HEK293T (cell line): ENCODE results near the gene PALLD.

ENCODE experiments used
- BHLHE40 ChIP-seq: fragments of 450-650 bp; IDR thresholded peaks from 2 replicates; pipeline ENCODE4 v1.6.1; 2016; ENCODE audit warnings: mild to moderate bottlenecking, moderate library complexity, borderline replicate concordance
- CTBP1 ChIP-seq: fragments of 450-650 bp; IDR thresholded peaks from 2 replicates; pipeline ENCODE4 v1.6.1; 2016; ENCODE audit warnings: borderline replicate concordance
- ELF4 ChIP-seq: fragments of 450-650 bp; IDR thresholded peaks from 2 replicates; pipeline ENCODE4 v1.6.1; 2017; ENCODE audit warnings: antibody characterized with exemption
- FOXA1 ChIP-seq: fragments of 450-650 bp; IDR thresholded peaks from 2 replicates; pipeline ENCODE4 v1.6.1; 2016; ENCODE audit warnings: mild to moderate bottlenecking
- FOXK2 ChIP-seq: fragments of 450-650 bp; IDR thresholded peaks from 2 replicates; pipeline ENCODE4 v1.6.1; 2016; ENCODE audit warnings: mild to moderate bottlenecking
- FOXM1 ChIP-seq: fragments of 450-650 bp; IDR thresholded peaks from 2 replicates; pipeline ENCODE4 v1.6.1; 2017; ENCODE audit warnings: mild to moderate bottlenecking, borderline replicate concordance
- HDGF ChIP-seq: fragments of 450-650 bp; IDR thresholded peaks from 2 replicates; pipeline ENCODE4 v1.6.1; 2017; ENCODE audit warnings: antibody characterized with exemption, borderline replicate concordance
- L3MBTL2 ChIP-seq: fragments of 450-650 bp; conservative IDR thresholded peaks from 2 replicates; pipeline ENCODE4 v1.6.1; 2016; ENCODE audit warnings: mild to moderate bottlenecking
- NFRKB ChIP-seq: fragments of 450-650 bp; IDR thresholded peaks from 2 replicates; pipeline ENCODE4 v1.6.1; 2016; ENCODE audit warnings: mild to moderate bottlenecking, moderate library complexity
- SP1 ChIP-seq: fragments of 450-650 bp; IDR thresholded peaks from 2 replicates; pipeline ENCODE4 v1.6.1; 2017
- SUZ12 ChIP-seq: fragments of 450-650 bp; IDR thresholded peaks from 2 replicates; pipeline ENCODE4 v1.6.1; 2016; ENCODE audit warnings: mild to moderate bottlenecking
- ZNF384 ChIP-seq: fragments of 450-650 bp; IDR thresholded peaks from 2 replicates; pipeline ENCODE4 v1.6.1; 2016
- TF ChIP-seq, protein P1 (sequence below): fragments of 450-650 bp; IDR thresholded peaks from 2 replicates; pipeline ENCODE4 v1.6.1; 2016

- TF ChIP-seq FOXM1, result no peak
- no peak for TF ChIP-seq CTBP1
- no peak for TF ChIP-seq SUZ12
- no peak for TF ChIP-seq L3MBTL2
- no peak for TF ChIP-seq HDGF
- no peak for TF ChIP-seq ELF4
- no peak for TF ChIP-seq ZNF384
- TF ChIP-seq FOXK2, result no peak
- no peak for TF ChIP-seq SP1
- no peak for TF ChIP-seq FOXA1
- no peak for TF ChIP-seq BHLHE40
- TF ChIP-seq, protein P1, sequence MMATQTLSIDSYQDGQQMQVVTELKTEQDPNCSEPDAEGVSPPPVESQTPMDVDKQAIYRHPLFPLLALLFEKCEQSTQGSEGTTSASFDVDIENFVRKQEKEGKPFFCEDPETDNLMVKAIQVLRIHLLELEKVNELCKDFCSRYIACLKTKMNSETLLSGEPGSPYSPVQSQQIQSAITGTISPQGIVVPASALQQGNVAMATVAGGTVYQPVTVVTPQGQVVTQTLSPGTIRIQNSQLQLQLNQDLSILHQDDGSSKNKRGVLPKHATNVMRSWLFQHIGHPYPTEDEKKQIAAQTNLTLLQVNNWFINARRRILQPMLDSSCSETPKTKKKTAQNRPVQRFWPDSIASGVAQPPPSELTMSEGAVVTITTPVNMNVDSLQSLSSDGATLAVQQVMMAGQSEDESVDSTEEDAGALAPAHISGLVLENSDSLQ, result no peak
- no peak for TF ChIP-seq NFRKB
Observed at GRCh38 chr4:168864821-168865541, 368.1 kb downstream of the PALLD start.
